ENCODE data around the gene ARF6. TPM values are rescaled to one million over a fixed set of nuclear protein-coding genes. Genes with fewer than 3 reads are reported as not detected.

Gene ARF6
- total RNA-seq, 1 donor from 2014 or later, result 65.3 TPM

GRCh38 chr14:49862089-49862673 is 30.7 kb upstream of the ARF6 start:
- peak overlapping the region; percentile 79 for H3K4me3 ChIP-seq
- peaks cover 39% of the 10 kb centered on the region for H3K4me1 ChIP-seq
- DNase-seq, result peak; percentile 85
- no peaks in the 10 kb centered on the region for H3K9me3 ChIP-seq
- H3K27ac ChIP-seq, result peak overlapping the region; percentile 99
- TF ChIP-seq, protein P1, sequence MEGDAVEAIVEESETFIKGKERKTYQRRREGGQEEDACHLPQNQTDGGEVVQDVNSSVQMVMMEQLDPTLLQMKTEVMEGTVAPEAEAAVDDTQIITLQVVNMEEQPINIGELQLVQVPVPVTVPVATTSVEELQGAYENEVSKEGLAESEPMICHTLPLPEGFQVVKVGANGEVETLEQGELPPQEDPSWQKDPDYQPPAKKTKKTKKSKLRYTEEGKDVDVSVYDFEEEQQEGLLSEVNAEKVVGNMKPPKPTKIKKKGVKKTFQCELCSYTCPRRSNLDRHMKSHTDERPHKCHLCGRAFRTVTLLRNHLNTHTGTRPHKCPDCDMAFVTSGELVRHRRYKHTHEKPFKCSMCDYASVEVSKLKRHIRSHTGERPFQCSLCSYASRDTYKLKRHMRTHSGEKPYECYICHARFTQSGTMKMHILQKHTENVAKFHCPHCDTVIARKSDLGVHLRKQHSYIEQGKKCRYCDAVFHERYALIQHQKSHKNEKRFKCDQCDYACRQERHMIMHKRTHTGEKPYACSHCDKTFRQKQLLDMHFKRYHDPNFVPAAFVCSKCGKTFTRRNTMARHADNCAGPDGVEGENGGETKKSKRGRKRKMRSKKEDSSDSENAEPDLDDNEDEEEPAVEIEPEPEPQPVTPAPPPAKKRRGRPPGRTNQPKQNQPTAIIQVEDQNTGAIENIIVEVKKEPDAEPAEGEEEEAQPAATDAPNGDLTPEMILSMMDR (IDR thresholded peaks at IDR 0.05), result peak; percentile 99
- intact Hi-C loops (cut with DNase I), result loop anchor here (5.0 kb wide), 1 partner anchor 240 kb away; no protein-coding TSS in a partner anchor
- no peaks in the 10 kb centered on the region for H3K36me3 ChIP-seq
- ATAC-seq, result peak; percentile 82 to 91
- H3K27me3 ChIP-seq (ENCODE audit: low read depth), result no peaks in the 10 kb centered on the region

- TF ChIP-seq, protein P1 (IDR thresholded peaks at IDR 0.05), result no peak
- Histone ChIP-seq H3K9me3 (no peaks in the 10 kb centered on the region), H3K36me3 (no peaks in the 10 kb centered on the region), H3K27me3 (ENCODE audit: low read depth) (no peaks in the 10 kb centered on the region), H3K4me3 (peak overlapping the region; percentile 79), H3K4me1 (peaks cover 49% of the 10 kb centered on the region), H3K27ac (peak overlapping the region; percentile 99)
- ATAC-seq (no peak), DNase-seq (no peak)
- intact Hi-C loops (cut with DNase I), result loop anchor here (5.0 kb wide), 1 partner anchor 239 kb away; no protein-coding TSS in a partner anchor
These were observed 29.2 kb upstream of the ARF6 start for GRCh38 chr14:49863487-49864281.

DNA sequence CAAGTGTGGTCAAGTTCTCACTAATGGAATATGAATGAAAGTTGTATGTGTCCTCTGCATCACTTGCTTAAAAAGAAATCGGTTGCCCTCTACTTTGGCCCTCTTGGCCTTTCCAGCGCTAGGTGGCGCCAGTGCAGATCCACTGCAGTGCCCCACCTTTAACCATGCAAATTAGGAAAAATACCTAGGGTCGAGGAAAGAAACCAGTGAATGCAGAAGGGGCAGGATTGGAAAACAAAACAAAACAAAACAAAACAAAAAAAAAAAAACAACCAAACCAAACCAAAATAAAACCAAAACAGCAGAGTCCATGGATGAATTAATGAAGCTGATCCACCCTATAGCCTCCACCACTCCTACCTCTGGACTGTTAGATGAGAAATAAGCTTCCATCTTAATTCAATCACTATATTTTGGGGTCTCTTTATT is 27.4 kb upstream of the ARF6 start:
- Histone ChIP-seq H3K4me3 (no peak overlapping the region), H3K9me3 (no peaks in the 10 kb centered on the region), H3K27me3 (ENCODE audit: low read depth) (no peaks in the 10 kb centered on the region), H3K36me3 (no peaks in the 10 kb centered on the region), H3K4me1 (peaks cover 54% of the 10 kb centered on the region), H3K27ac (no peak overlapping the region)
- TF ChIP-seq, protein P1 (IDR thresholded peaks at IDR 0.05), result peak; percentile 86
- DNase-seq, result peak; percentile 83
- intact Hi-C loops (cut with DNase I), result no loop called here
- ATAC-seq, result no peak

GRCh38 chr14:49867831-49868719 is 24.8 kb upstream of the ARF6 start:
- peak; percentile 98 for ATAC-seq
- TF ChIP-seq, protein P1 (IDR thresholded peaks at IDR 0.05), result no peak
- no peaks in the 10 kb centered on the region for H3K27me3 ChIP-seq (ENCODE audit: low read depth)
- peak overlapping the region; percentile 94 for H3K27ac ChIP-seq
- peak overlapping the region; percentile 64 for H3K4me3 ChIP-seq
- intact Hi-C loops (cut with DNase I), result no loop called here
- DNase-seq, result peak; percentile 99
- no peaks in the 10 kb centered on the region for H3K36me3 ChIP-seq
- peaks cover 44% of the 10 kb centered on the region for H3K4me1 ChIP-seq
- no peaks in the 10 kb centered on the region for H3K9me3 ChIP-seq

GRCh38 chr14:49868720-49869114 is 24.2 kb upstream of the ARF6 start:
- H3K4me3 ChIP-seq, result peak overlapping the region; percentile 64
- H3K27me3 ChIP-seq (ENCODE audit: low read depth), result no peaks in the 10 kb centered on the region
- TF ChIP-seq, protein P1 (IDR thresholded peaks at IDR 0.05), result no peak
- no peaks in the 10 kb centered on the region for H3K36me3 ChIP-seq
- intact Hi-C loops (cut with DNase I), result no loop called here
- peaks cover 39% of the 10 kb centered on the region for H3K4me1 ChIP-seq
- H3K27ac ChIP-seq, result peak overlapping the region; percentile 94
- no peak for DNase-seq
- no peaks in the 10 kb centered on the region for H3K9me3 ChIP-seq
- ATAC-seq, result no peak
